ENCODE measurements around the gene YARS1. TPM values are rescaled to one million over a fixed set of nuclear protein-coding genes. Genes with fewer than 3 reads are reported as not detected.
"Not testable (repeated sequence)": the region's sequence is repeated elsewhere in the genome, so short reads cannot be mapped to it uniquely, and the experiment has no call there.

The YARS1 gene
- total and polyA plus RNA-seq, 2 experiments from 2014 or later: 80.3 to 125 TPM

DNA sequence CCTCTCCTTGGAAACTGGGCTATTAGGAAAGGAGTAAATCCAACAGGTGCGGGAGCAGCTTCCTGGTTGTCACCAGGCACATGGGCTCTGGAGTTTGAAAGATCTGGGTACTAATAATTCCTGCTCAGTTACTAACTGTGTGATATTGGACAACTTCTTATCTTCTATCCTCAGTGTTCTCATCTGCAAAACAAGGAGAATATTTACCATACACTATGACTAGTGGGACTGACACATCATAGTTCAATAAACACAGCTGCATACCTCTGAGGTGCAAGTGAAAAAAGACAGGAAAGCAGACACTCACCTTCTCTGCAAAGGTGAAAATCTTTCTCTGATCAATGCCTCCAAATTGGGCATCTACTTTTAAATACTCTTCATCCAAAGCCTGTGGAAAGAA lies 19.7 kb downstream of the YARS1 start:
- DNase-seq (ENCODE audit: low read depth in 1 of 2, low spot score in 1 of 2): no peak
- Histone ChIP-seq H3K27ac (no peak overlapping the region), H3K4me1 (ENCODE audit: low read depth) (no peaks in the 10 kb centered on the region), H3K36me3 (peaks cover 11% of the 10 kb centered on the region), H3K4me3 (no peak overlapping the region), H3K27me3 (no peaks in the 10 kb centered on the region), H3K9me3 (ENCODE audit: low read depth) (no peaks in the 10 kb centered on the region)
- TF ChIP-seq, protein P1, sequence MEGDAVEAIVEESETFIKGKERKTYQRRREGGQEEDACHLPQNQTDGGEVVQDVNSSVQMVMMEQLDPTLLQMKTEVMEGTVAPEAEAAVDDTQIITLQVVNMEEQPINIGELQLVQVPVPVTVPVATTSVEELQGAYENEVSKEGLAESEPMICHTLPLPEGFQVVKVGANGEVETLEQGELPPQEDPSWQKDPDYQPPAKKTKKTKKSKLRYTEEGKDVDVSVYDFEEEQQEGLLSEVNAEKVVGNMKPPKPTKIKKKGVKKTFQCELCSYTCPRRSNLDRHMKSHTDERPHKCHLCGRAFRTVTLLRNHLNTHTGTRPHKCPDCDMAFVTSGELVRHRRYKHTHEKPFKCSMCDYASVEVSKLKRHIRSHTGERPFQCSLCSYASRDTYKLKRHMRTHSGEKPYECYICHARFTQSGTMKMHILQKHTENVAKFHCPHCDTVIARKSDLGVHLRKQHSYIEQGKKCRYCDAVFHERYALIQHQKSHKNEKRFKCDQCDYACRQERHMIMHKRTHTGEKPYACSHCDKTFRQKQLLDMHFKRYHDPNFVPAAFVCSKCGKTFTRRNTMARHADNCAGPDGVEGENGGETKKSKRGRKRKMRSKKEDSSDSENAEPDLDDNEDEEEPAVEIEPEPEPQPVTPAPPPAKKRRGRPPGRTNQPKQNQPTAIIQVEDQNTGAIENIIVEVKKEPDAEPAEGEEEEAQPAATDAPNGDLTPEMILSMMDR (IDR thresholded peaks at IDR 0.05; ENCODE audit: low read depth, low read length): no peak

DNA sequence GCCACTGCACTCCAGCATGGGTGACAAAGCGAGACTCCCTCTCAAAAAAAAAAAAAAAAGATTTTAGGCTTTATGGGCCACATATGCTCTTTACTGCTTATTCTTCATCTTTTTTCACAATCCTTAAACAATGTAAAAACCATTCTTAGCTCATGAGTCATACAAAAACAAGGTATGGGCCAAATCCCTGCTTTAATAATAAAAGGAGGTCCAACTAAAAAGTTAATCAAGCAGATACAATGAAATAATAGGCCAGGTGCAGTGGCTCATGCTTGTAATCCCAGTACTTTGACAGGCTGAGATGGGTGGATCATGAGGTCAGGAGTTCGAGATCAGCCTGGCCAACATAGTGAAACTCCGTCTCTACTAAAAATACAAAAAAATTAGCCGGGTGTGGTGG lies 21.4 kb downstream of the YARS1 start:
- H3K27me3 ChIP-seq; H3K9me3 ChIP-seq (ENCODE audit: low read depth); H3K27ac ChIP-seq; H3K4me3 ChIP-seq; H3K4me1 ChIP-seq (ENCODE audit: low read depth): not testable (repeated sequence)
- DNase-seq (ENCODE audit: low read depth in 1 of 2, low spot score in 1 of 2): peak in 1 of 2 donors; percentile 72
- peaks cover 13% of the 10 kb centered on the region for H3K36me3 ChIP-seq

DNA sequence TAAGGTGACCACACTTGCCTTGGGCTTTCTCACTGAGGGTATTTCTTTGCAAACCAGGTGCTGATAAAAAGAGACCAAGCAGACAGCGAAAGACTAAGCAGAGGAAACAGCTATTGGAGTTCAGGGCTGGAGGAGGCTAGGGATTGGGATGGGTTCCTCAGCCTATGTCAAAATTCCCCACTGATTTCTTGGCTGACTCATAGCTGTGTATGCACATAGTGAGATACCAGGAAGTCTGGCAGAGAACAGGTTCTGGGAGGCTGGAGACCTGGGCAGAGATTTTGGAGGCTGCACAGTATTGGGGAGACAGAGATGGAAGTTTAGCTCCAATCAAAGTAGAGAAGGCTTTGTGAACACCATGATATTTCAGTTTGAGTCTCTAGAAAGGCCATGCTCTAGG lies 25.3 kb downstream of the YARS1 start:
- H3K4me3 ChIP-seq: no peak overlapping the region
- TF ChIP-seq, protein P1 (IDR thresholded peaks at IDR 0.05; ENCODE audit: low read depth, low read length): no peak
- H3K27ac ChIP-seq: no peak overlapping the region
- H3K9me3 ChIP-seq (ENCODE audit: low read depth): no peaks in the 10 kb centered on the region
- no peaks in the 10 kb centered on the region for H3K4me1 ChIP-seq (ENCODE audit: low read depth)
- H3K36me3 ChIP-seq: peaks cover 28% of the 10 kb centered on the region
- peak in 1 of 2 donors; percentile 54 for DNase-seq (ENCODE audit: low read depth in 1 of 2, low spot score in 1 of 2)
- no peaks in the 10 kb centered on the region for H3K27me3 ChIP-seq

DNA sequence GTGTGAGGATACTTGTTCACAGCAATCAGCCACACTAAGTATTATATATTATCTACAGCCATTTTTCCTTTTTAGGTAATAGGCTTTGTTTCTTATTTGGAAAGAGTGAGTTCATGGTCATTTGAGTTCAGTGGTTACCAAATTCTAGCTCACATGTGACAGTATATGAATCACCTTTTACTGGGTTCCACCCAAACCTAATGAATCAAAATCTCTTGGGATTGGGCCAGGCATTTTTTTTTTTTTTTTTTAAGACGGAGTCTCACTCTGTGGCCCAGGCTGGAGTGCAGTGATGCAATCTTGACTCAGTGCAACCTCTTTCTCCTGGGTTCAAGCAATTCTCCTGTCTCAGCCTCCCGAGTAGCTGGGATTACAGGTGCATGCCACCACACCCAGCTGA lies 27.8 kb downstream of the YARS1 start:
- not testable (repeated sequence) for H3K4me1 ChIP-seq (ENCODE audit: low read depth); H3K4me3 ChIP-seq; H3K9me3 ChIP-seq (ENCODE audit: low read depth); H3K27me3 ChIP-seq; H3K27ac ChIP-seq
- H3K36me3 ChIP-seq: peaks cover 26% of the 10 kb centered on the region
- DNase-seq (ENCODE audit: low read depth in 1 of 2, low spot score in 1 of 2): peak in 1 of 2 donors; percentile 84

DNA sequence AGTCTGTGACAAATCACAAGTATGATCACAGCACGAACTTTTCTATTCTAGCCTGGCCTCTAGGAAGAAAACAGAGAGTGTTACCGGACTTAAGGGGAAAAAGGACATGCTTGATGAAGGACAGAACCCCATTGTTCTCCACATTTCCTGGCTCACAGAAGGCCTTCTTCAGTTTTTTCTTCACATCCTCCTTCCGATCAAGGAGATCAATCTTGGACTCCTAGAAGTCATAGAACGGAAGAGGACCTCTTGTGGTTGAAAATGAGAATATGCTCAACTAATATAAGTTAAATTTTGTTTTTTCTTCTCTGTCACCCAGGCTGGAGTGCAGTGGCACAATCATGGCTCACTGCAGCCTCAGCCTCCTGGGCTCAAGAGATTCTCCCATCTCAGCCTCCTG lies 30.3 kb downstream of the YARS1 start:
- no peaks in the 10 kb centered on the region for H3K27me3 ChIP-seq
- no peak overlapping the region for H3K4me3 ChIP-seq
- H3K27ac ChIP-seq: no peak overlapping the region
- no peaks in the 10 kb centered on the region for H3K4me1 ChIP-seq (ENCODE audit: low read depth)
- peaks cover 37% of the 10 kb centered on the region for H3K36me3 ChIP-seq
- no peaks in the 10 kb centered on the region for H3K9me3 ChIP-seq (ENCODE audit: low read depth)
- TF ChIP-seq, protein P1 (IDR thresholded peaks at IDR 0.05; ENCODE audit: low read depth, low read length): peak; percentile 27
- peak in 1 of 2 donors; percentile 39 for DNase-seq (ENCODE audit: low read depth in 1 of 2, low spot score in 1 of 2)

DNA sequence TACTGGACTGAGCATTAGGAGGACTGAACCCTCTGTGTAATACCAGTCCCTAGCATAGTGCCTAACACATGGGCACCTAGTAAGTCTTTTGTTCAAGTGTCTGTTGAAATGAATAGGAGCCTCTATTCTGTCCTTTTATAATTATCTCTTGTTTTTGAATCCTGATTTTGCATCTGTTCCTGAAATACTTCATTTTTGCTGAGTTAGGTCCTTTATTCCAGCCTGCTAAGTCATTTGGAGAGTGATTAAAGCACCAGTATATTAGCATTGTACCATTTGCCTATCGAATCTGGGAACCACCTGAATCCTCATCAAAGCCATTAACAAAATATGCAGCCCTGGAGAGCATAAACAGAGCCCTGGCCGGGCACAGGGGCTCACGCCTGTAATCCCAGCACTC lies 32.3 kb downstream of the YARS1 start:
- Histone ChIP-seq H3K9me3 (ENCODE audit: low read depth) (no peaks in the 10 kb centered on the region), H3K27ac (no peak overlapping the region), H3K36me3 (peaks cover 53% of the 10 kb centered on the region), H3K27me3 (no peaks in the 10 kb centered on the region), H3K4me3 (no peak overlapping the region), H3K4me1 (ENCODE audit: low read depth) (no peaks in the 10 kb centered on the region)
- no peak for DNase-seq (ENCODE audit: low read depth in 1 of 2, low spot score in 1 of 2)
- TF ChIP-seq, protein P1 (IDR thresholded peaks at IDR 0.05; ENCODE audit: low read depth, low read length): no peak

DNA sequence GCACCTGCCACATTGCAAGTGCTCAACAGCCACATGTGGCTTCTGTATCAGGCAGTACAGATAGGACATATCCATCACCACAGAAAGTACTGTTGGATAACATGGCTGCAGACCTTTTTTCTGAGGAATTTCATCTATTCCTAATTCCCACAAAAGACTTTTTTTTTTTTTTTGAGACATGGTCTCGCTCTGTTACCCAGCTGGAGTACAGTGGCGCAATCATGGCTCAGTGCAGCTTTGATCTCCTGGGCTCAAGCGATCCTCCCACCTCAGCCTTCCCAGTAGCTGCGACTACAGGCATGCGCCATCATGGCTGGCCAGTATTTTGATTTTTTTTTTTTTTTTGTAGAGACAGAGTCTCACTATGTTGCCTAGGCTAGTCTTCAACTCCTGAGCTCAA lies 33.3 kb downstream of the YARS1 start:
- no peaks in the 10 kb centered on the region for H3K4me1 ChIP-seq (ENCODE audit: low read depth)
- H3K27me3 ChIP-seq: no peaks in the 10 kb centered on the region
- H3K27ac ChIP-seq: no peak overlapping the region
- TF ChIP-seq, protein P1 (IDR thresholded peaks at IDR 0.05; ENCODE audit: low read depth, low read length): no peak
- DNase-seq (ENCODE audit: low read depth in 1 of 2, low spot score in 1 of 2): no peak
- H3K36me3 ChIP-seq: peaks cover 55% of the 10 kb centered on the region
- H3K9me3 ChIP-seq (ENCODE audit: low read depth): no peaks in the 10 kb centered on the region
- no peak overlapping the region for H3K4me3 ChIP-seq

Data from cardiac muscle cell (in vitro differentiated cells and primary cell).